NOMO-1 treated with DMSO at 0.1 percent for 48 hours (cell line): ENCODE measurements around the gene MYO10.
"Not testable (repeated sequence)": the region's sequence is repeated elsewhere in the genome, so short reads cannot be mapped to it uniquely, and the experiment has no call there.

ENCODE experiments used
- DNase-seq: peaks from one replicate; lab custom pipeline; 2025; ENCODE audit not compliant: unreplicated experiment; lab: John Stamatoyannopoulos, UW

MYO10 gene

DNA sequence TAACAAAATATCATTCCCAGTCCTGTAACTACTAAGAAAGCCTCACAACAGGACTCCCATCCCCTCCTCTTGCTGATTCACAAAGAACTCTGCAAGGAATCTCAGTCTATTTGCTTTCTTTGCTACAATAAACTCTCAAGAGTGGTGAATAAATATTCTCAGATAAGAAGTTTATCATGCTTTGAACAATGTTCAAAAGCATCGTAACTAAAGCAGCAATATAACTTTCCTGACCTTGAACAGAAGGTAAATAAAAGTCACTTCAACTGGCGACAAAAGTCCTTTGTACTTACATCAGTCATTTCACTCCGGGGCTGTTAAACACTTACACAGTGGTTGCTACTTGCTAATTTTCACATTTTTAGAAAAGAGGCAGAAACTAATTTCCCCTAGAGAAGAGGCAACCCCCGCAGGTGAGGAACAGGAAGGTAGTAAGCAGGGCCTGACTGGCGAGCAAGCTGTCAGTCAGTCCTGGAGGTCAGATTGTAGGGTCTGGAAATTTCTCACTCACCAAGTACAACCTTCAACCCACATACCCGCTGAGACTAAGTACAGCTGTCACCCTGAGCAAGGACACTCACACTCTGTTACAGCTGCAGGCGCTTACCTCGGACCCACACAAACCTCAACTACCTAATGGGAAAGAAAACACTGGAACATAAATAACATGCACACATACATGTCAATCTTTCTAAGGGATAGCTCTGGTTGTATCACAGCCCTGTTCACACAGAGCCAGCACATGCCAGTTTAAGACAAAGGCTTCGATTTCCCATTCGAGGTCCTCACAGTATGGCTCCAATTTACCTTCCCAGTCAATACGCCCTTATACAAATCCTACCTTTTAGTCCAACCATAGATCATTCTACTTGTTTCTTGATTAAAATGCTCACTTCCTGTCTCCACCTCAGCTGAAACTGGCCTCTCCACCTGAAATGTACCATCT lies 214.7 kb downstream of the MYO10 start:
- no peak for DNase-seq

- not testable (repeated sequence) for DNase-seq
Measured at GRCh38 chr5:16718036-16718435, 218.1 kb downstream of the MYO10 start.

GRCh38 chr5:16713386-16713928 lies 222.6 kb downstream of the MYO10 start:
- DNase-seq: no peak

DNA sequence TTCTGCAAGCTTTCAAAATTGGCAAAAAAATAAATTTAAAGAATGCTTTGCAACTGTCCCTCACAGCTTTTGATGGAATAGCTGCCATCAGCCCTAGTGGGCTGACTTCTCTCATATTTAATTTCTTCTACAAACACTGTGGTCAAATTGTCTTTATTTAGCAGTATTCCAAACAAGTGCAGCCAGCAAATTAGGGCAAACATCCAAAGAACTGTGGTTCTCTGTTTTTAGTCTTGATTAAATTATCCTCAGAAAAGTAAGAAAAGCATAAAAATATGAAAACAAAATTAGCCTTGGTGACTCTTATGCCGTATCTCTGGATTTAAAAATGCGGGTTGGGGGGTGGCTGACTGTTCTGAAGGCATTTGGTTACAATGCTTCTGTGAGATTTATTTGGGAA lies 223.5 kb downstream of the MYO10 start:
- no peak for DNase-seq

GRCh38 chr5:16712178-16712577 lies 223.9 kb downstream of the MYO10 start:
- DNase-seq: no peak

GRCh38 chr5:16709691-16710433 lies 226.2 kb downstream of the MYO10 start:
- no peak for DNase-seq

DNA sequence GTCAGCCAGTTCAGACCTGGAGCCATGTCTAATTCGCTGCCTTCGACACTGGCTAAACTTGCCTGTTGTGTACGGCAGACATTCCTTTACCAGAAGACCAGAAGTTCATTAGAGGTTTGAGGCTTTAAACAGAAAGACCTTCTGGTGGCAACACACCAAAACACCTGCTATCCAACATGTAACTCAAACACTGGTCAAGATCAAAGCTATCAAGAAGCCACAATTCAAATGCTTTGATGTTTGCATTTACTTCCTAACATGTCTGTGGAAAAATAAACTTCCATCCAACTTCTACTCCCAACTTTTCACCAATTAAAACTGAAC lies 228.3 kb downstream of the MYO10 start:
- no peak for DNase-seq

DNA sequence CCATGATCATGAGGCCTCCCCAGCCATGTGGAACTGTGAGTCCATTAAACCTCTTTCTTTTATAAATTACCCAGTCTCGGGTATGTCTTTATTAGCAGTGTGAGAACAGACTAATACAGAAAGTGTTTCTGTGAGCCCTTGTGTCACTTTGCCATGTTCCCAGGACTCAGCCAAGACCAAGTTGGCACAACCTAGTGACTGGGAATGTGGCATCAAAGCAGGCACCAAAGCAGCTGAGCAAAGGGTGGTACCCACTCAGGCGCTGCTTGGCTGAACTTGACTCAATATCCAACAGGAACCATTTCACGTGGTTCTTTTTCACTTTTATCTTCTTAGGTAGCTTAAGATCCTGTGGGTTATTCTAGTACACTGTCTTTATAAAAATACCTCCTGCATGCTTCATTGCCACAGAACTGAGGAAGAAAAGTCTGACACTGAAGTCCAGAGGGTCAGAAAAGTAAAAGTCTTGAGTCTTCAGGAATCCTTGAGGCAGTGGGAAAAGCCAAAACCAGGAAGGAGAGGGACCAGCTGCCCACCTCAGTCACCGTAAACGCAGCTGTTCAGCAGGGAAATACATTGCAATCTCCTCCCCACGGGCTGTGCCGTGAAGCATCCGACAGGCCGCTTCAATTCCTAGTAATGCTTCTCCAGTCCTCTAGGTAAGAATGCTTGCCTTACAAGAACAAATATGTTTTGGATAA lies 228.8 kb downstream of the MYO10 start:
- no peak for DNase-seq

DNA sequence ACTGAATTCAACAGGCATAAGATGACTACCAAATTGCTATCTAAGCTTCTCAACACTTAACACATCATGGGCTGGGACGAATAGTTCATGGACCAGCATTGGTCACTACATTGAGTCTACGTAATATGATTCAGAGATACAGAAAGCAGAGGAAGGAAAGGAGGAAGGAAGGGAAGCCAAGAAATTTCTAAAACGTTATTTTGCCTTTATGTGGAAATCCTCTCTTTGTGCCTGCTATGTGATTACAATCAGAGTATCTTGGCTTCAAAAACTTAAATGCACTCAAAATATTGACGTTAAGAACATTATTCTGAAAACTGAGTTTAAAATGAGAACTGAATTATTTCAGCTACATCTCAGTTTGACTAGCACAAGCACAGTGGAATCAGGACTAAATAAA lies 231.1 kb downstream of the MYO10 start:
- DNase-seq: no peak

DNA sequence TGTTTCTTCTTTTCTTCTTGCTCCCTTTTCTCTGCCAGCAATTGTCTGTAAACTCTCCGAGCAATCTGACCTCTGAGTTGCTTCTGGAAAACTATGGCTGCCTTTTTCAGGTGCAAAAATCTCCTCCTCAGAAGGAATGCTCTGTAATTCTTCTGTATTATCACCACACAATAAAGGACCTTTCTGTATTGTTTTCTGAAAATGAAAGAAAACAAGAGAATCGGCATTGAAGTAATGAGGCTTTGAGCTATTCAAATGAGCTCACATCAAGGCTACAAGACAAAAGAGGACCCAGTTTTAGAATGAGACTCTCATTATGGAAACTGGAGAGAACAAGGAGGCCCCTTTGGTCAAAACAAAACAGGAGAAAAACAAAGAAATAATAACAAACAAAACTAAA lies 233.1 kb downstream of the MYO10 start:
- no peak for DNase-seq

GRCh38 chr5:16701134-16702099 lies 234.7 kb downstream of the MYO10 start:
- no peak for DNase-seq

DNA sequence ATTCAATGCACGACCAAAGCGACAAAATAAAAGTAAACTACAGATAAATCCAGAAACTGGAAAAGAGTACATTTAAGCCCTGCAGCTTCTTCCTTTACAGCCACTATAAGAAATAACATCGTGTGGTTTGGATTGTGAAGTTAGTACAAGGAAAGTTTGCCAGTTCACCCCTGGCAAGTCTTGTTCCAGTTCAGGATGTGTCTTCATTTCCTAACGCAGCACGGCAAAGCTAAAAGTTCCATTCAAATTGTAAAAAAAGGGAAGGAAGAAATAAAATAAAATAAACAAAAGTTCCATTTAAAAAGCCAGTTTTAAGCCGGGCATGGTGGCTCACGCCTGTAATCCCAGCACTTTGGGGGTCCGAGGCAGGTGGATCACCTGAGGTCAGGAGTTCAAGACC lies 236.0 kb downstream of the MYO10 start:
- DNase-seq: no peak

GRCh38 chr5:16695779-16696178 lies 240.3 kb downstream of the MYO10 start:
- no peak for DNase-seq

GRCh38 chr5:16693879-16694278 lies 242.2 kb downstream of the MYO10 start:
- DNase-seq: no peak

DNA sequence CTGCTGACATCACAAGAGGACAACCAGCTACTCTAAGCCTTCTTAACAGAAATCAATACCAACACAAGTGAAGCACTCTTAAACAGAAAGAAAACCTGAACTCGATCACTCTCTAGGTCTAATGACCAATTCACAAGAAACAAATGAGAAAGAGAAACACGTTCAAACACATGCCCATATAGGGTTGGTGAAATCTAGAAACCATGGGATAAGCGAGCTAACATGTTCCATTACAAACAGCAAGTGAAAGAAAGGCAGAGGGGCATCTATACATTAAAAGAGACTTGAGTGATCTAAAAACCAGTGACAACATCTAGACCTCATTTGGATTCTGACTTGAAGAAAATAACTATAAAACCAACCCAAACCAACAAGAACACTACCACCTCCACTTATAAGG lies 244.4 kb downstream of the MYO10 start:
- no peak for DNase-seq

DNA sequence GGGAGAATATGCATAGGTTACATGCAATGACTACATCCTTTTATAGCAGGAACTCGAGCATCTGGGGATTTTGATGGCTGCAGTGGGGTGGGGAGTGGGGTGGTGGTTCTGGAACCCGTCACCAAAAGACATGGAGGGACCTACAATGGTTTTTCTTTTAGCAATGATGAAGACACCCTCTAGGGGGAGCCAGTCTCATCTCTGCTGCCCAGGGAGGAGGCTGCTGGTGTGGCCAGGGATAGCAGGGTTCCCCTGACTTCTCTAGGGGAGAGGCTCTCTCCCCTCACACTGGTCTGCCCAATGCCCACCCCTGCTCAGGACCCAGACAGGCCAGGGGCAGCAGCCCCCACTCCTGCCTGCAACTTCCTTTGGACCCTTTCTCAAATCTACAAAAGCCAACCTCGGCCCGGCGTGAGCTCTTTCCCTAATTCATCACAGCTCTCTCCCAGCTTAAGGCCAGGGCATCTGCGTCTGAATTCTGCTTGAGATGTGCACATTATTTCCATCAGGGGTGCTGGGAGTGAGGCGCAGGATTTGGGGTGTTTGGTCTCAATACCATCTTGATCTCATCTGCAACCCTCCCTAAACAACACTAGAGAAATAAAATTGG lies 245.7 kb downstream of the MYO10 start:
- DNase-seq: peak; percentile 12

- no peak for DNase-seq
Measured at GRCh38 chr5:16687898-16688297, 248.2 kb downstream of the MYO10 start.

DNA sequence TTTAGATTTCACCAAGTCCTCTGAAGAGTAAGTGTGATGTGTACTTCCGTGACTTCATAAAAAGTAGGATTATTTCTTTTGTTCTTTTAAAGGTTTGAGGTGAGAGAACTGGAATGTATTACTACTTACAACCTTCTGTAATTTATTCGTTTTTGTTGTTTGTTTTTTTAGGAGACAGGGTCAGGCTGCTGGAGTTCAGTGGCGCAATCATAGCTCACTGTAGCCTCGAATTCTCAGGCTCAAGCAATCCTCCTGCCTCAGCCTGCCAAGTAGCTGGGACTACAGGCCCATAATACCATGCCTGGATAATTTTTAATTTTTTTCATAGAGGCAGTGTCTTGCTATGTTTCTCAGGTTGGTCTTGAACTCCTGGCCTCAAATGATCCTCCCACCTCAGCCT lies 251.0 kb downstream of the MYO10 start:
- no peak for DNase-seq

DNA sequence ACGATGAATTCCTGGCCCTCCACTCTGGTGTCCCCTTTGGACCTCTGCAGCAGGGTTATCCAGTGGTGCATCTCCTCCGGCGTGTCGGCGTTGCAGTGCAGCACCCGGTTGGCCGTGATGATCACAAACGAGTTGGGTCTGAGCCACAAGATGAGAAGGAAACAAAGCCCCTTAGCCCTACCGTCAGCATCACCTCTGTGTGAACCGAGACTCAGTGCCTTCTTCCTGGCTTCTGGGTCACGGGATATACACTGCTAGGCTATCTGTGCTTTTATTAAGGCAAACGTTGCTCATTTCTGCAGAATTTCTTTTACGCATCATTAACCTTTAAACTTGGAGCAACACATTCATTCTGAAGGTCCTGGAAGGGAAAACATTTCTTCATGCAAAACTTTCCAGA lies 254.2 kb downstream of the MYO10 start:
- no peak for DNase-seq

- DNase-seq: no peak
Measured at GRCh38 chr5:16679863-16680262, 256.2 kb downstream of the MYO10 start.
